WTC11 (cell line): ENCODE data around the gene MED10. TPM values are rescaled to one million over a fixed set of nuclear protein-coding genes. Genes with fewer than 3 reads are reported as not detected.

Source experiments
- ATAC-seq: fragments of 200-7000 bp; cut with Tn5 transposase; 2 replicates; pipeline ENCODE4 v1.10.0; 2021; ENCODE audit warnings: mild to moderate bottlenecking, moderate library complexity
- CTCF ChIA-PET: fragments of 300-600 bp; sonication (Branson Sonifier 250); formaldehyde crosslinking; loops from one replicate; lab custom pipeline; 2021; ENCODE audit warnings: antibody characterized with exemption; lab: Charles Lee
- POLR2A ChIA-PET: fragments of 350-600 bp; sonication (Branson Sonifier 250); formaldehyde crosslinking; loops from one replicate; lab custom pipeline; 2021; ENCODE audit warnings: antibody characterized with exemption; lab: Charles Lee
- DNase-seq: peaks from one replicate; pipeline ENCODE4 v3.0.0; 2021; ENCODE audit warnings: low spot score
- H3K27ac Mint-ChIP-seq: 2 replicates; pipeline ENCODE4 v1.8.0; 2021; ENCODE audit warnings: mixed read lengths
- H3K27me3 Mint-ChIP-seq: 2 replicates; pipeline ENCODE4 v1.8.0; 2021; ENCODE audit warnings: low read depth, mild to moderate bottlenecking, moderate library complexity, mixed read lengths
- H3K36me3 Mint-ChIP-seq: 2 replicates; pipeline ENCODE4 v1.8.0; 2021; ENCODE audit warnings: mixed read lengths
- H3K4me1 Mint-ChIP-seq: 2 replicates; pipeline ENCODE4 v1.8.0; 2022; ENCODE audit warnings: mixed read lengths
- H3K4me3 Mint-ChIP-seq: 2 replicates; pipeline ENCODE4 v1.8.0; 2021; ENCODE audit warnings: mild to moderate bottlenecking, moderate library complexity, mixed read lengths
- H3K9me3 Mint-ChIP-seq: 2 replicates; pipeline ENCODE4 v1.8.0; 2021; ENCODE audit warnings: mixed read lengths
- GABPB1 ChIP-seq: sonication (generic); formaldehyde crosslinking; IDR thresholded peaks from 2 replicates; pipeline ENCODE4 v1.8.1; 2023; ENCODE audit warnings: mild to moderate bottlenecking, missing genetic modification reagents
- HMGA2 ChIP-seq: fragments of 250-450 bp; sonication (Bioruptor Pico); IDR thresholded peaks from 2 replicates; pipeline ENCODE4 v1.4.0; 2021; ENCODE audit warnings: mild to moderate bottlenecking, moderate library complexity
- JUN ChIP-seq: sonication (generic); formaldehyde crosslinking; IDR thresholded peaks from 2 replicates; pipeline ENCODE4 v1.8.0; 2023; ENCODE audit warnings: mild to moderate bottlenecking, missing genetic modification reagents
- MYBL2 ChIP-seq: sonication (generic); formaldehyde crosslinking; IDR thresholded peaks from 2 replicates; pipeline ENCODE4 v1.8.1; 2023; ENCODE audit warnings: mild to moderate bottlenecking, moderate library complexity, missing genetic modification reagents
- RELA ChIP-seq: sonication (generic); formaldehyde crosslinking; IDR thresholded peaks from 2 replicates; pipeline ENCODE4 v1.8.1; 2022; ENCODE audit warnings: missing genetic modification reagents, mild to moderate bottlenecking, borderline replicate concordance
- SP1 ChIP-seq: sonication (generic); formaldehyde crosslinking; conservative IDR thresholded peaks from 2 replicates; pipeline ENCODE4 v1.8.1; 2022; ENCODE audit warnings: missing genetic modification reagents
- TCF7 ChIP-seq: sonication (generic); formaldehyde crosslinking; IDR thresholded peaks from 2 replicates; pipeline ENCODE4 v1.8.0; 2022; ENCODE audit warnings: mild to moderate bottlenecking, low read depth, missing genetic modification reagents, moderate library complexity
- TEAD4 ChIP-seq: sonication (generic); formaldehyde crosslinking; IDR thresholded peaks from 2 replicates; pipeline ENCODE4 v1.8.0; 2022; ENCODE audit warnings: mild to moderate bottlenecking, missing genetic modification reagents
- ZNF121 ChIP-seq: sonication (generic); formaldehyde crosslinking; IDR thresholded peaks from 2 replicates; pipeline ENCODE4 v1.8.0; 2023; ENCODE audit warnings: missing genetic modification reagents
- ZNF219 ChIP-seq: sonication (generic); formaldehyde crosslinking; IDR thresholded peaks from 2 replicates; pipeline ENCODE4 v1.8.0; 2023; ENCODE audit warnings: missing genetic modification reagents, mild to moderate bottlenecking, borderline replicate concordance
- ZNF396 ChIP-seq: fragments of 250-450 bp; sonication (Bioruptor Pico); IDR thresholded peaks from 2 replicates; pipeline ENCODE4 v1.8.0; 2021; ENCODE audit warnings: mild to moderate bottlenecking, moderate library complexity, borderline replicate concordance
- ZNF416 ChIP-seq: fragments of 250-450 bp; sonication (Bioruptor Pico); IDR thresholded peaks from 2 replicates; pipeline ENCODE4 v1.9.0; 2021; ENCODE audit warnings: mild to moderate bottlenecking, inconsistent platforms
- ZNF423 ChIP-seq: fragments of 250-450 bp; sonication (Bioruptor Pico); IDR thresholded peaks from 2 replicates; pipeline ENCODE4 v2.1.2; 2022; ENCODE audit warnings: mild to moderate bottlenecking, moderate library complexity
- total RNA-seq: library from RNA; stranded (reverse); gene quantifications from 3 replicates; pipeline ENCODE4 v1.2.3, GENCODE V29; 2021
- TF ChIP-seq, protein P1 (sequence below): sonication (generic); formaldehyde crosslinking; IDR thresholded peaks from 2 replicates; pipeline ENCODE4 v1.8.1; 2022; ENCODE audit warnings: low read depth, mild to moderate bottlenecking, moderate library complexity, missing genetic modification reagents, borderline replicate concordance
- TF ChIP-seq, protein P2 (sequence below): sonication (generic); formaldehyde crosslinking; IDR thresholded peaks from 2 replicates; pipeline ENCODE4 v1.8.1; 2023; ENCODE audit warnings: mild to moderate bottlenecking, moderate library complexity, missing genetic modification reagents
- TF ChIP-seq, protein P3 (sequence below): sonication (generic); formaldehyde crosslinking; IDR thresholded peaks from 2 replicates; pipeline ENCODE4 v1.8.1; 2022; ENCODE audit warnings: low read depth, missing genetic modification reagents, borderline replicate concordance
- TF ChIP-seq, protein P4 (sequence below): sonication (generic); formaldehyde crosslinking; conservative IDR thresholded peaks from 2 replicates; pipeline ENCODE4 v1.8.1; 2023; ENCODE audit warnings: mild to moderate bottlenecking, low read depth, missing genetic modification reagents, moderate library complexity
- TF ChIP-seq, protein P5 (sequence below): sonication (generic); formaldehyde crosslinking; IDR thresholded peaks from 2 replicates; pipeline ENCODE4 v1.8.1; 2023; ENCODE audit warnings: mild to moderate bottlenecking, missing genetic modification reagents, moderate library complexity
- TF ChIP-seq, protein P6 (sequence below): sonication (generic); formaldehyde crosslinking; IDR thresholded peaks from 2 replicates; pipeline ENCODE4 v1.8.0; 2023; ENCODE audit warnings: missing genetic modification reagents
- TF ChIP-seq, protein P7 (sequence below): sonication (generic); formaldehyde crosslinking; IDR thresholded peaks from 2 replicates; pipeline ENCODE4 v1.8.1; 2023; ENCODE audit warnings: mild to moderate bottlenecking, missing genetic modification reagents

The MED10 gene
- total RNA-seq, 1 experiment from 2014 or later = 17.2 TPM

DNA sequence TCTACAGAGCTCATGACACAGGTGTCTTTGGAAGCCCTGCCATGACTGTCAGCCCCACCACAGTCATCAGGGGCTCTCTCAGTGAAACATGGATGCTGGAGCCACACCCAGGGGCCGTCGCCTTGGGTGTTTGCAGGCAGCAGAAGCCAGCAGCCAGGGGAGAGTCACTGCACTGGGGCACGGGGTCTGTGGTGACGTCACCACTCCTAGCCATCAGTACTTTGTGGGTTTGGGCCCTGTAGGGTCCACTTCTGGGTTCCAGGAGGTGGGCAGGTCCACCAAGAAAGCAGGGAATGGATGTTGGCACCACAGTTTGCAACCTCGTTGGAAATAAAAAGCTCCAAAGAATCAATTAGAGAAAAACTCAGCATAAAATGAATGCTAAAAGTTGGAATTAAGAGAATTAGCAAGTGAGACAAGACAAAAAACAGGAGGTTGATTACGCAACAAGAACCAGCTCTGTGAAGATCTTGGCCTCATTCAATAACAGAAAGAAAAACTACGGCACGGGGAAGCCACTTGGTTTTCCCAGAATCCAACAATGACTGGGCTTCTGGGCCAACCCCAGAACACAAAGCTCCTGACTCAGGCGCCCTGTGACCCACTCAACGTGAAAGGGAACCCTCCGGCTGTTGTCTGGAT, 34.3 kb downstream of the MED10 start:
- ChIA-PET CTCF (no interaction called here), POLR2A (no interaction called here)
- Mint-ChIP-seq H3K4me1 (no peaks in the 10 kb centered on the region), H3K9me3 (no peaks in the 10 kb centered on the region), H3K27ac (no peak overlapping the region), H3K4me3 (no peak overlapping the region), H3K27me3 (no peaks in the 10 kb centered on the region; the same call in 1 of the 2 replicates), H3K36me3 (no peaks in the 10 kb centered on the region)
- ATAC-seq = no peak
- no peak for DNase-seq
- TF ChIP-seq ZNF219 (CRISPR knock-in tag) (no peak), MYBL2 (no peak), ZNF396 (CRISPR knock-in tag) (no peak), ZNF416 (no peak), JUN (no peak), TCF7 (no peak), HMGA2 (CRISPR knock-in tag) (no peak), RELA (no peak), ZNF121 (CRISPR knock-in tag) (no peak), SP1 (CRISPR knock-in tag) (no peak), GABPB1 (CRISPR knock-in tag) (no peak), TEAD4 (CRISPR knock-in tag) (no peak)
- TF ChIP-seq, protein P1, sequence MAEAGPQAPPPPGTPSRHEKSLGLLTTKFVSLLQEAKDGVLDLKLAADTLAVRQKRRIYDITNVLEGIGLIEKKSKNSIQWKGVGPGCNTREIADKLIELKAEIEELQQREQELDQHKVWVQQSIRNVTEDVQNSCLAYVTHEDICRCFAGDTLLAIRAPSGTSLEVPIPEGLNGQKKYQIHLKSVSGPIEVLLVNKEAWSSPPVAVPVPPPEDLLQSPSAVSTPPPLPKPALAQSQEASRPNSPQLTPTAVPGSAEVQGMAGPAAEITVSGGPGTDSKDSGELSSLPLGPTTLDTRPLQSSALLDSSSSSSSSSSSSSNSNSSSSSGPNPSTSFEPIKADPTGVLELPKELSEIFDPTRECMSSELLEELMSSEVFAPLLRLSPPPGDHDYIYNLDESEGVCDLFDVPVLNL (CRISPR knock-in tag) = no peak
- TF ChIP-seq, protein P2, sequence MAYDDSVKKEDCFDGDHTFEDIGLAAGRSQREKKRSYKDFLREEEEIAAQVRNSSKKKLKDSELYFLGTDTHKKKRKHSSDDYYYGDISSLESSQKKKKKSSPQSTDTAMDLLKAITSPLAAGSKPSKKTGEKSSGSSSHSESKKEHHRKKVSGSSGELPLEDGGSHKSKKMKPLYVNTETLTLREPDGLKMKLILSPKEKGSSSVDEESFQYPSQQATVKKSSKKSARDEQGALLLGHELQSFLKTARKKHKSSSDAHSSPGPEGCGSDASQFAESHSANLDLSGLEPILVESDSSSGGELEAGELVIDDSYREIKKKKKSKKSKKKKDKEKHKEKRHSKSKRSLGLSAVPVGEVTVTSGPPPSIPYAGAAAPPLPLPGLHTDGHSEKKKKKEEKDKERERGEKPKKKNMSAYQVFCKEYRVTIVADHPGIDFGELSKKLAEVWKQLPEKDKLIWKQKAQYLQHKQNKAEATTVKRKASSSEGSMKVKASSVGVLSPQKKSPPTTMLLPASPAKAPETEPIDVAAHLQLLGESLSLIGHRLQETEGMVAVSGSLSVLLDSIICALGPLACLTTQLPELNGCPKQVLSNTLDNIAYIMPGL = no peak
- TF ChIP-seq, protein P3, sequence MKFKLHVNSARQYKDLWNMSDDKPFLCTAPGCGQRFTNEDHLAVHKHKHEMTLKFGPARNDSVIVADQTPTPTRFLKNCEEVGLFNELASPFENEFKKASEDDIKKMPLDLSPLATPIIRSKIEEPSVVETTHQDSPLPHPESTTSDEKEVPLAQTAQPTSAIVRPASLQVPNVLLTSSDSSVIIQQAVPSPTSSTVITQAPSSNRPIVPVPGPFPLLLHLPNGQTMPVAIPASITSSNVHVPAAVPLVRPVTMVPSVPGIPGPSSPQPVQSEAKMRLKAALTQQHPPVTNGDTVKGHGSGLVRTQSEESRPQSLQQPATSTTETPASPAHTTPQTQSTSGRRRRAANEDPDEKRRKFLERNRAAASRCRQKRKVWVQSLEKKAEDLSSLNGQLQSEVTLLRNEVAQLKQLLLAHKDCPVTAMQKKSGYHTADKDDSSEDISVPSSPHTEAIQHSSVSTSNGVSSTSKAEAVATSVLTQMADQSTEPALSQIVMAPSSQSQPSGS (CRISPR knock-in tag) = no peak
- TF ChIP-seq, protein P4, sequence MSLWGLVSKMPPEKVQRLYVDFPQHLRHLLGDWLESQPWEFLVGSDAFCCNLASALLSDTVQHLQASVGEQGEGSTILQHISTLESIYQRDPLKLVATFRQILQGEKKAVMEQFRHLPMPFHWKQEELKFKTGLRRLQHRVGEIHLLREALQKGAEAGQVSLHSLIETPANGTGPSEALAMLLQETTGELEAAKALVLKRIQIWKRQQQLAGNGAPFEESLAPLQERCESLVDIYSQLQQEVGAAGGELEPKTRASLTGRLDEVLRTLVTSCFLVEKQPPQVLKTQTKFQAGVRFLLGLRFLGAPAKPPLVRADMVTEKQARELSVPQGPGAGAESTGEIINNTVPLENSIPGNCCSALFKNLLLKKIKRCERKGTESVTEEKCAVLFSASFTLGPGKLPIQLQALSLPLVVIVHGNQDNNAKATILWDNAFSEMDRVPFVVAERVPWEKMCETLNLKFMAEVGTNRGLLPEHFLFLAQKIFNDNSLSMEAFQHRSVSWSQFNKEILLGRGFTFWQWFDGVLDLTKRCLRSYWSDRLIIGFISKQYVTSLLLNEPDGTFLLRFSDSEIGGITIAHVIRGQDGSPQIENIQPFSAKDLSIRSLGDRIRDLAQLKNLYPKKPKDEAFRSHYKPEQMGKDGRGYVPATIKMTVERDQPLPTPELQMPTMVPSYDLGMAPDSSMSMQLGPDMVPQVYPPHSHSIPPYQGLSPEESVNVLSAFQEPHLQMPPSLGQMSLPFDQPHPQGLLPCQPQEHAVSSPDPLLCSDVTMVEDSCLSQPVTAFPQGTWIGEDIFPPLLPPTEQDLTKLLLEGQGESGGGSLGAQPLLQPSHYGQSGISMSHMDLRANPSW = no peak
- TF ChIP-seq, protein P5, sequence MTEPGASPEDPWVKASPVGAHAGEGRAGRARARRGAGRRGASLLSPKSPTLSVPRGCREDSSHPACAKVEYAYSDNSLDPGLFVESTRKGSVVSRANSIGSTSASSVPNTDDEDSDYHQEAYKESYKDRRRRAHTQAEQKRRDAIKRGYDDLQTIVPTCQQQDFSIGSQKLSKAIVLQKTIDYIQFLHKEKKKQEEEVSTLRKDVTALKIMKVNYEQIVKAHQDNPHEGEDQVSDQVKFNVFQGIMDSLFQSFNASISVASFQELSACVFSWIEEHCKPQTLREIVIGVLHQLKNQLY (CRISPR knock-in tag) = no peak

DNA sequence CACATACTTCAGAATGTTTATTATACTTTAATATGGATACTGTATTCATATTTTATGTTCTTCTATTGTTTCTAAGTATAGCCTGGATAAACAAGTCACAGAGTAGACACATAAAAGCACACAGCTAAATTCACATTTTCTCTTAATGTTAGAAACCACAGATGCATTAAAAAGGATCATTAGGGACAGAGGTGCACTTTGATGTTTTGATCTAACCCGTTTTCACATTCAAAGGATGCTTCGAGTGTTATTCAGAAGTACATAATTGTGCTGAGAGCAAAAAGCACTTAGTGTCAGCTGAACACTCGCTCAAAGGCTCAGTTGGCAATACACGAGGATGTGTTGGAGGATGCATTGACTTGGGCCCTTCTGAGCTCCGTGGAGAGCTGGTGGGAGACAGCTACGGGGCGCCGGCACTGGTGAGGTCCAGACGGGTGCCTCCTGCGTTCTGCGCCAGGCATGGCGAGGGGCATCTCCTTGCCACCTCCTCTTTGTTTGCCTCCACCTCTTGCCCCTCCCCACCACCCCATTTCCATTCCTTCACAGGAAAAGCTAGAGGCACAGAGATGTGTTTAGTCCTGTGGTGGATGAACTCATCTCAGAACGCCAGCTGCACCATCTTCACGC, 35.5 kb downstream of the MED10 start:
- H3K4me1 Mint-ChIP-seq = no peaks in the 10 kb centered on the region
- ChIA-PET POLR2A (interaction anchor here (0.7 kb wide), 1 partner anchor 8 kb away, joined by 3 read pairs; no protein-coding TSS in a partner anchor), CTCF (interaction anchor here (0.8 kb wide), 1 partner anchor 92 kb away, joined by 3 read pairs; no protein-coding TSS in a partner anchor)
- no peak overlapping the region for H3K27ac Mint-ChIP-seq
- no peaks in the 10 kb centered on the region; the same call in 1 of the 2 replicates for H3K27me3 Mint-ChIP-seq
- ATAC-seq (no peak), DNase-seq (no peak)
- H3K9me3 Mint-ChIP-seq = no peaks in the 10 kb centered on the region
- no peak for TF ChIP-seq ZNF423 (CRISPR knock-in tag)
- TF ChIP-seq TCF7 = no peak
- TF ChIP-seq, protein P6, sequence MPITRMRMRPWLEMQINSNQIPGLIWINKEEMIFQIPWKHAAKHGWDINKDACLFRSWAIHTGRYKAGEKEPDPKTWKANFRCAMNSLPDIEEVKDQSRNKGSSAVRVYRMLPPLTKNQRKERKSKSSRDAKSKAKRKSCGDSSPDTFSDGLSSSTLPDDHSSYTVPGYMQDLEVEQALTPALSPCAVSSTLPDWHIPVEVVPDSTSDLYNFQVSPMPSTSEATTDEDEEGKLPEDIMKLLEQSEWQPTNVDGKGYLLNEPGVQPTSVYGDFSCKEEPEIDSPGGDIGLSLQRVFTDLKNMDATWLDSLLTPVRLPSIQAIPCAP (CRISPR knock-in tag) = no peak
- TF ChIP-seq, protein P7, sequence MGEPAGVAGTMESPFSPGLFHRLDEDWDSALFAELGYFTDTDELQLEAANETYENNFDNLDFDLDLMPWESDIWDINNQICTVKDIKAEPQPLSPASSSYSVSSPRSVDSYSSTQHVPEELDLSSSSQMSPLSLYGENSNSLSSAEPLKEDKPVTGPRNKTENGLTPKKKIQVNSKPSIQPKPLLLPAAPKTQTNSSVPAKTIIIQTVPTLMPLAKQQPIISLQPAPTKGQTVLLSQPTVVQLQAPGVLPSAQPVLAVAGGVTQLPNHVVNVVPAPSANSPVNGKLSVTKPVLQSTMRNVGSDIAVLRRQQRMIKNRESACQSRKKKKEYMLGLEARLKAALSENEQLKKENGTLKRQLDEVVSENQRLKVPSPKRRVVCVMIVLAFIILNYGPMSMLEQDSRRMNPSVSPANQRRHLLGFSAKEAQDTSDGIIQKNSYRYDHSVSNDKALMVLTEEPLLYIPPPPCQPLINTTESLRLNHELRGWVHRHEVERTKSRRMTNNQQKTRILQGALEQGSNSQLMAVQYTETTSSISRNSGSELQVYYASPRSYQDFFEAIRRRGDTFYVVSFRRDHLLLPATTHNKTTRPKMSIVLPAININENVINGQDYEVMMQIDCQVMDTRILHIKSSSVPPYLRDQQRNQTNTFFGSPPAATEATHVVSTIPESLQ (CRISPR knock-in tag) = no peak
- no peaks in the 10 kb centered on the region for H3K36me3 Mint-ChIP-seq
- no peak overlapping the region for H3K4me3 Mint-ChIP-seq
